HEK293 (cell line): ENCODE results near the gene MAN1B1.

Experiments
- CTCF ChIA-PET: fragments of 350-600 bp; formaldehyde crosslinking; extraction: SDS; loops from one replicate; lab custom pipeline; 2021; ENCODE audit warnings: antibody characterized with exemption; lab: Yijun Ruan, JAX
- POLR2A ChIA-PET: fragments of 300-600 bp; formaldehyde crosslinking; extraction: SDS; loops from one replicate; lab custom pipeline; 2020; ENCODE audit warnings: antibody characterized with exemption, inconsistent platforms; lab: Yijun Ruan, JAX
- H3K27ac ChIP-seq: fragments of 200-500 bp; sonication (Bioruptor generic); 2 replicates; pipeline ENCODE4 v1.5.1; 2014; ENCODE audit warnings: low read depth, low read length, control low read depth, inconsistent platforms; ENCODE audit errors: extremely low read depth
- H3K36me3 ChIP-seq, 2 experiments: fragments of 200-500 bp in 1 of 2; sonication (Bioruptor generic) in 1 of 2; 1 replicate in 1 of 2; 2 replicates in 1 of 2; pipeline ENCODE4 v1.5.1; 2014 to 2017; ENCODE audit warnings: inconsistent platforms in 2 of 2, low read length in 2 of 2; ENCODE audit not compliant: control insufficient read depth in 2 of 2, insufficient read depth in 1 of 2
- H3K4me1 ChIP-seq: fragments of 200-500 bp; sonication (Bioruptor generic); 2 replicates; pipeline ENCODE4 v1.5.1; 2014; ENCODE audit warnings: mild to moderate bottlenecking, low read length, inconsistent platforms; ENCODE audit not compliant: control insufficient read depth, insufficient read depth
- H3K4me3 ChIP-seq: 2 replicates; pipeline ENCODE4 v1.5.1; 2011; ENCODE audit warnings: low read depth, mild to moderate bottlenecking, control low read depth, low read length, moderate library complexity
- H3K9me3 ChIP-seq: fragments of 200-500 bp; sonication (Bioruptor generic); 2 replicates; pipeline ENCODE4 v1.5.1; 2014; ENCODE audit warnings: low read depth, low read length, inconsistent platforms; ENCODE audit not compliant: control insufficient read depth, insufficient read depth
- BCL11B ChIP-seq: fragments of 450-650 bp; formaldehyde crosslinking; IDR thresholded peaks from 2 replicates; pipeline ENCODE4 v1.5.1; 2016; ENCODE audit warnings: low read depth, missing biosample characterization, missing genetic modification characterization
- ELK4 ChIP-seq: IDR thresholded peaks from 2 replicates; pipeline ENCODE4 v1.6.1; 2011; ENCODE audit warnings: mild to moderate bottlenecking, low read depth, low read length, borderline replicate concordance
- GLIS1 ChIP-seq: fragments of 450-650 bp; formaldehyde crosslinking; IDR thresholded peaks from 2 replicates; pipeline ENCODE4 v1.5.1; 2016; ENCODE audit warnings: missing biosample characterization, missing genetic modification characterization
- KLF8 ChIP-seq: fragments of 450-650 bp; formaldehyde crosslinking; IDR thresholded peaks from 2 replicates; pipeline ENCODE4 v1.5.1; 2016; ENCODE audit warnings: missing biosample characterization, missing genetic modification characterization
- MZF1 ChIP-seq: fragments of 450-650 bp; formaldehyde crosslinking; IDR thresholded peaks from 2 replicates; pipeline ENCODE4 v1.5.1; 2017; ENCODE audit warnings: missing biosample characterization, missing genetic modification characterization, borderline replicate concordance
- TCF7L2 ChIP-seq: IDR thresholded peaks from 2 replicates; pipeline ENCODE4 v1.6.1; 2011; ENCODE audit warnings: low read depth, mild to moderate bottlenecking, inconsistent platforms, low read length, moderate library complexity, borderline replicate concordance
- ZBTB6 ChIP-seq: fragments of 450-650 bp; formaldehyde crosslinking; IDR thresholded peaks from 2 replicates; pipeline ENCODE4 v1.5.1; 2017; ENCODE audit warnings: missing biosample characterization, missing genetic modification characterization
- ZNF18 ChIP-seq: fragments of 450-650 bp; formaldehyde crosslinking; IDR thresholded peaks from 2 replicates; pipeline ENCODE4 v1.5.1; 2016; ENCODE audit warnings: missing biosample characterization, missing genetic modification characterization
- ZNF366 ChIP-seq: fragments of 450-650 bp; formaldehyde crosslinking; conservative IDR thresholded peaks from 2 replicates; pipeline ENCODE4 v1.5.1; 2016; ENCODE audit warnings: missing biosample characterization, missing genetic modification characterization
- ZNF433 ChIP-seq: fragments of 450-650 bp; formaldehyde crosslinking; IDR thresholded peaks from 2 replicates; pipeline ENCODE4 v1.5.1; 2016; ENCODE audit warnings: missing biosample characterization, missing genetic modification characterization, low read depth
- ZNF473 ChIP-seq: fragments of 450-650 bp; formaldehyde crosslinking; IDR thresholded peaks from 2 replicates; pipeline ENCODE4 v1.5.1; 2017; ENCODE audit warnings: missing biosample characterization, missing genetic modification characterization
- ZNF513 ChIP-seq: fragments of 450-650 bp; IDR thresholded peaks from 2 replicates; pipeline ENCODE4 v1.5.1; 2018; ENCODE audit warnings: missing biosample characterization, missing genetic modification characterization
- ZNF544 ChIP-seq: fragments of 450-650 bp; formaldehyde crosslinking; IDR thresholded peaks from 2 replicates; pipeline ENCODE4 v1.5.0; 2017; ENCODE audit warnings: missing biosample characterization, missing genetic modification characterization
- ZNF560 ChIP-seq: fragments of 450-650 bp; formaldehyde crosslinking; IDR thresholded peaks from 2 replicates; pipeline ENCODE4 v1.5.1; 2017; ENCODE audit warnings: missing biosample characterization, missing genetic modification characterization, borderline replicate concordance
- ZNF670 ChIP-seq: fragments of 450-650 bp; formaldehyde crosslinking; IDR thresholded peaks from 2 replicates; pipeline ENCODE4 v1.5.1; 2016; ENCODE audit warnings: missing biosample characterization, missing genetic modification characterization, low read depth
- ZNF701 ChIP-seq: fragments of 450-650 bp; formaldehyde crosslinking; IDR thresholded peaks from 2 replicates; pipeline ENCODE4 v1.5.1; 2016; ENCODE audit warnings: missing biosample characterization, missing genetic modification characterization
- ZNF707 ChIP-seq: fragments of 450-650 bp; formaldehyde crosslinking; IDR thresholded peaks from 2 replicates; pipeline ENCODE4 v1.5.1; 2016; ENCODE audit warnings: missing biosample characterization, missing genetic modification characterization
- ZNF785 ChIP-seq: fragments of 450-650 bp; formaldehyde crosslinking; IDR thresholded peaks from 2 replicates; pipeline ENCODE4 v1.5.1; 2016; ENCODE audit warnings: missing biosample characterization, missing genetic modification characterization
- ZXDB ChIP-seq: fragments of 450-650 bp; formaldehyde crosslinking; IDR thresholded peaks from 2 replicates; pipeline ENCODE4 v1.5.1; 2016; ENCODE audit warnings: missing biosample characterization, missing genetic modification characterization

MAN1B1 gene

GRCh38 chr9:137087409-137087925 is 682 bp downstream of the MAN1B1 start (continued):
- TF ChIP-seq ELK4 (no peak), GLIS1 (tag by site-specific recombination) (peak; percentile 49; the same call in 1 of the 2 replicates)

- peaks cover 0 to 43% of the 10 kb centered on the region in 2 experiments; a peak in 2 of 3 replicates for H3K36me3 ChIP-seq
- no peak overlapping the region for H3K4me3 ChIP-seq
- H3K27ac ChIP-seq = no peak overlapping the region
- ChIA-PET POLR2A (interaction anchor here (1.2 to 2.0 kb wide), 2 partner anchors 8 to 153 kb away, joined by 4 to 8 read pairs; partner anchors contain the start of gene TUBB4B), CTCF (interaction anchor here (0.5 to 3.3 kb wide), 9 partner anchors 20 to 174 kb away, joined by 3 to 26 read pairs (median 4); no protein-coding TSS in a partner anchor)
- H3K9me3 ChIP-seq = no peaks in the 10 kb centered on the region
- H3K4me1 ChIP-seq = 0 out of 2 replicates have a peak, but pooled peaks cover 3% of the 10 kb centered on the region
- no peak for TF ChIP-seq KLF8 (tag by site-specific recombination)
- TF ChIP-seq ZNF433 (tag by site-specific recombination) = no peak
- no peak for TF ChIP-seq ZNF473 (tag by site-specific recombination)
- no peak for TF ChIP-seq BCL11B (tag by site-specific recombination)
- no peak for TF ChIP-seq ZNF18
- no peak for TF ChIP-seq ZNF701 (tag by site-specific recombination)
- TF ChIP-seq ZNF785 = no peak
- TF ChIP-seq ZBTB6 = no peak
- no peak for TF ChIP-seq ZNF544
- no peak for TF ChIP-seq ZNF560 (tag by site-specific recombination)
- TF ChIP-seq TCF7L2 = no peak
- no peak for TF ChIP-seq ZXDB (tag by site-specific recombination)
- no peak for TF ChIP-seq ZNF513
- no peak for TF ChIP-seq ZNF707 (tag by site-specific recombination)
- no peak for TF ChIP-seq ZNF670 (tag by site-specific recombination)
- no peak for TF ChIP-seq MZF1
- TF ChIP-seq ZNF366 (tag by site-specific recombination) = no peak
- TF ChIP-seq, all 188 proteins: peak for 0
Observed at GRCh38 chr9:137088121-137088520, 1.3 kb downstream of the MAN1B1 start.
